GM10266 (cell line): ENCODE results near the gene LRMDA.

Experiments used
- DNase-seq: peaks from one replicate; pipeline ENCODE4 v3.0.0; 2012; ENCODE audit errors: extremely low spot score
- CTCF ChIP-seq: IDR thresholded peaks from 2 replicates; pipeline ENCODE4 v1.5.1; 2012; ENCODE audit warnings: mild to moderate bottlenecking, low read depth; ENCODE audit not compliant: control insufficient read depth, insufficient read depth; ENCODE audit errors: missing control alignments

Gene LRMDA

GRCh38 chr10:76245951-76246495 lies 814.6 kb downstream of the LRMDA start:
- DNase-seq = no peak
- no peak for TF ChIP-seq CTCF

GRCh38 chr10:76248649-76249200 lies 817.3 kb downstream of the LRMDA start:
- DNase-seq = no peak
- TF ChIP-seq CTCF = no peak

- no peak for TF ChIP-seq CTCF
- DNase-seq = no peak
Measured at GRCh38 chr10:76251841-76252671, 820.6 kb downstream of the LRMDA start.

- DNase-seq = no peak
Measured at GRCh38 chr10:76252733-76253132, 821.3 kb downstream of the LRMDA start.

GRCh38 chr10:76255241-76255640 lies 823.8 kb downstream of the LRMDA start:
- TF ChIP-seq CTCF = no peak
- no peak for DNase-seq

More at GRCh38 chr10:76252733-76253132, 821.3 kb downstream of the LRMDA start:
- TF ChIP-seq CTCF = no peak

- TF ChIP-seq CTCF = no peak
- DNase-seq = no peak
Measured at GRCh38 chr10:76257816-76258215, 826.4 kb downstream of the LRMDA start.
